PC-9 (cell line): Measurements from ENCODE around the gene KIZ. TPM values are rescaled to one million over a fixed set of nuclear protein-coding genes. Genes with fewer than 3 reads are reported as not detected.

Source experiments
- BruUV-seq: library from RNA; stranded (reverse); fragments of 400-500 nt; replicated peaks from 2 replicates; lab custom pipeline; 2021; lab: Mats Ljungman, UMichigan
- CTCF ChIA-PET: fragments of 300-600 bp; sonication (Branson Sonifier 250); formaldehyde crosslinking; loops from one replicate; lab custom pipeline; 2022; ENCODE audit warnings: antibody characterized with exemption; lab: Charles Lee
- POLR2A ChIA-PET: fragments of 300-600 bp; sonication (Branson Sonifier 250); formaldehyde crosslinking; loops from one replicate; lab custom pipeline; 2022; ENCODE audit warnings: antibody characterized with exemption; ENCODE audit not compliant: unreplicated experiment; lab: Charles Lee
- DNase-seq, 2 experiments: peaks; one replicate each; pipeline versions ENCODE4 v3.0.0 to v3.0.0-alpha.2; 2015 to 2022; ENCODE audit warnings: mixed read lengths in 1 of 2
- H2AFZ ChIP-seq: fragments of 200-600 bp; sonication (generic); 2 replicates; pipeline ENCODE4 v1.8.1; 2017; ENCODE audit warnings: antibody characterized with exemption
- H3F3A ChIP-seq: fragments of 200-600 bp; sonication (generic); 2 replicates; pipeline ENCODE4 v1.8.1; 2017; ENCODE audit warnings: antibody characterized with exemption, mild to moderate bottlenecking, low read depth; ENCODE audit not compliant: insufficient read depth
- H3K27ac ChIP-seq: fragments of 200-600 bp; sonication (generic); 2 replicates; pipeline ENCODE4 v1.6.1; 2016; ENCODE audit warnings: mixed run types
- H3K27me3 ChIP-seq: fragments of 200-600 bp; sonication (generic); 2 replicates; pipeline ENCODE4 v1.6.1; 2016; ENCODE audit warnings: low read depth, mixed run types; ENCODE audit not compliant: insufficient read depth
- H3K36me3 ChIP-seq: fragments of 200-600 bp; sonication (generic); 2 replicates; pipeline ENCODE4 v1.6.1; 2016; ENCODE audit warnings: low read depth, mixed run types
- H3K4me1 ChIP-seq: fragments of 200-600 bp; sonication (generic); replicated peaks from 2 replicates; pipeline ENCODE4 v1.6.1; 2016; ENCODE audit warnings: mixed run types; ENCODE audit not compliant: insufficient read depth
- H3K4me2 ChIP-seq: fragments of 200-600 bp; sonication (generic); 2 replicates; pipeline ENCODE4 v1.6.1; 2017; ENCODE audit warnings: mixed run types
- H3K4me3 ChIP-seq: fragments of 200-600 bp; sonication (generic); 2 replicates; pipeline ENCODE4 v1.6.1; 2016; ENCODE audit warnings: mixed run types
- H3K79me2 ChIP-seq: fragments of 200-600 bp; sonication (generic); 2 replicates; pipeline ENCODE4 v1.6.1; 2017; ENCODE audit warnings: low read depth, mixed run types
- H3K9me2 ChIP-seq: fragments of 200-600 bp; sonication (generic); 2 replicates; pipeline ENCODE4 v1.8.1; 2017; ENCODE audit warnings: mild to moderate bottlenecking; ENCODE audit not compliant: insufficient read depth
- H3K9me3 ChIP-seq: fragments of 200-600 bp; sonication (generic); 2 replicates; pipeline ENCODE4 v1.8.1; 2016; ENCODE audit warnings: low read depth; ENCODE audit not compliant: insufficient read depth
- H4K20me1 ChIP-seq: fragments of 200-600 bp; sonication (generic); 2 replicates; pipeline ENCODE4 v1.8.1; 2017; ENCODE audit not compliant: insufficient read depth
- EZH2 ChIP-seq: fragments of 200-600 bp; sonication (generic); IDR thresholded peaks from 2 replicates; pipeline ENCODE4 v1.8.0; 2017; ENCODE audit warnings: antibody characterized with exemption, low read depth
- intact Hi-C: fragments of 100-400 bp; cut with micrococcal nuclease; formaldehyde crosslinking; loops from one replicate; pipeline ENCODE4 v1.10.0; 2022; ENCODE audit not compliant: unreplicated experiment
- total RNA-seq: library from RNA; stranded (reverse); gene quantifications from 2 replicates; pipeline ENCODE4 v1.2.3, GENCODE V29; 2021
- TF ChIP-seq, protein P1 (sequence below): fragments of 200-600 bp; sonication (generic); conservative IDR thresholded peaks from 2 replicates; pipeline ENCODE4 v1.6.1; 2017; ENCODE audit warnings: mixed run types, antibody characterized with exemption, mild to moderate bottlenecking, moderate library complexity

KIZ gene
- total RNA-seq, 1 experiment from 2014 or later = 21.5 TPM

- BruUV-seq = no TSS peak
- no peaks in the 10 kb centered on the region for H3F3A ChIP-seq
- H3K4me1 ChIP-seq = no peaks in the 10 kb centered on the region
- POLR2A ChIA-PET = no interaction called here
- H3K36me3 ChIP-seq = no peaks in the 10 kb centered on the region
- no peaks in the 10 kb centered on the region for H3K27me3 ChIP-seq
- intact Hi-C loops = no loop called here
- H3K27ac ChIP-seq = no peak overlapping the region
- no peak overlapping the region for H2AFZ ChIP-seq
- no peaks in the 10 kb centered on the region for H4K20me1 ChIP-seq
- no peak overlapping the region for H3K4me2 ChIP-seq
- H3K9me2 ChIP-seq = no peaks in the 10 kb centered on the region
- H3K9me3 ChIP-seq = no peaks in the 10 kb centered on the region
- H3K79me2 ChIP-seq = no peaks in the 10 kb centered on the region
- TF ChIP-seq, protein P1, sequence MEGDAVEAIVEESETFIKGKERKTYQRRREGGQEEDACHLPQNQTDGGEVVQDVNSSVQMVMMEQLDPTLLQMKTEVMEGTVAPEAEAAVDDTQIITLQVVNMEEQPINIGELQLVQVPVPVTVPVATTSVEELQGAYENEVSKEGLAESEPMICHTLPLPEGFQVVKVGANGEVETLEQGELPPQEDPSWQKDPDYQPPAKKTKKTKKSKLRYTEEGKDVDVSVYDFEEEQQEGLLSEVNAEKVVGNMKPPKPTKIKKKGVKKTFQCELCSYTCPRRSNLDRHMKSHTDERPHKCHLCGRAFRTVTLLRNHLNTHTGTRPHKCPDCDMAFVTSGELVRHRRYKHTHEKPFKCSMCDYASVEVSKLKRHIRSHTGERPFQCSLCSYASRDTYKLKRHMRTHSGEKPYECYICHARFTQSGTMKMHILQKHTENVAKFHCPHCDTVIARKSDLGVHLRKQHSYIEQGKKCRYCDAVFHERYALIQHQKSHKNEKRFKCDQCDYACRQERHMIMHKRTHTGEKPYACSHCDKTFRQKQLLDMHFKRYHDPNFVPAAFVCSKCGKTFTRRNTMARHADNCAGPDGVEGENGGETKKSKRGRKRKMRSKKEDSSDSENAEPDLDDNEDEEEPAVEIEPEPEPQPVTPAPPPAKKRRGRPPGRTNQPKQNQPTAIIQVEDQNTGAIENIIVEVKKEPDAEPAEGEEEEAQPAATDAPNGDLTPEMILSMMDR = no peak
- TF ChIP-seq EZH2 = no peak
- CTCF ChIA-PET = no interaction called here
- H3K4me3 ChIP-seq = no peak overlapping the region
- no peak for DNase-seq
These were observed 19.5 kb downstream of the KIZ start for GRCh38 chr20:21145424-21145823.

DNA sequence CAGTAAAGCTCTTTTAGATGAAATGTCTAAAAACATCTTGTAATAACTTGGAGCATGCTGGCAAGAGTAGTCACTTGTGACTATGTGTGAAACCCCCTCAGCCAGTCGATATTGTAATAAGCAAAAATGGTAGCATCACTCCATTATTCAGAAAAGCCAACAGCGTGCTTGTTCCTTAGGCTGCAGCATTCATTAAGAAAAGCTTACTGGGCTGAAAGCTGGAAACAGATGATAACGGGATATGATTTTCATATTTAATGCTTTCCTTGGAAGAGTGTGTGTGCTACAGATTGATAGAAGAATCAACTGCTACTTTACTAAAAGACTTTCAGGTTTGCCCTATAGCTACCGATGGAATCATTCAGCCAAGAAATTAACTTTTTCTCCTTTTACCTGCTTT, 20.3 kb downstream of the KIZ start:
- Histone ChIP-seq H3K27me3 (no peaks in the 10 kb centered on the region), H3K79me2 (no peaks in the 10 kb centered on the region), H3K9me3 (no peaks in the 10 kb centered on the region), H3K4me1 (no peaks in the 10 kb centered on the region), H3K4me2 (no peak overlapping the region), H3K4me3 (no peak overlapping the region), H3K36me3 (no peaks in the 10 kb centered on the region), H3K9me2 (no peaks in the 10 kb centered on the region), H3F3A (no peaks in the 10 kb centered on the region), H4K20me1 (no peaks in the 10 kb centered on the region), H3K27ac (no peak overlapping the region), H2AFZ (no peak overlapping the region)
- ChIA-PET CTCF (no interaction called here), POLR2A (no interaction called here)
- intact Hi-C loops = no loop called here
- TF ChIP-seq, protein P1 = no peak
- TF ChIP-seq EZH2 = no peak
- no TSS peak for BruUV-seq
- DNase-seq = no peak

- Histone ChIP-seq H3K4me1 (no peaks in the 10 kb centered on the region), H3K79me2 (no peaks in the 10 kb centered on the region), H3K27me3 (no peaks in the 10 kb centered on the region), H3K36me3 (no peaks in the 10 kb centered on the region), H3K9me2 (no peaks in the 10 kb centered on the region), H4K20me1 (no peaks in the 10 kb centered on the region), H3K27ac (no peak overlapping the region), H2AFZ (no peak overlapping the region), H3K9me3 (no peaks in the 10 kb centered on the region), H3K4me2 (no peak overlapping the region), H3F3A (no peaks in the 10 kb centered on the region), H3K4me3 (no peak overlapping the region)
- ChIA-PET CTCF (no interaction called here), POLR2A (no interaction called here)
- TF ChIP-seq, protein P1 = no peak
- TF ChIP-seq EZH2 = no peak
- DNase-seq = no peak
- no TSS peak for BruUV-seq
- intact Hi-C loops = no loop called here
These were observed 21.7 kb downstream of the KIZ start for GRCh38 chr20:21147593-21147992.
